A673 (cell line): Measurements from ENCODE around the gene HNRNPA1L2.

Experiments used
- CTCF ChIP-seq: fragments of 300-800, 200-600 bp; sonication (generic); conservative IDR thresholded peaks from 2 replicates; pipeline ENCODE4 v1.5.1; 2017; ENCODE audit warnings: low read depth, mild to moderate bottlenecking, antibody characterized with exemption, low read length, moderate library complexity, mixed read lengths
- EZH2 ChIP-seq: fragments of 200-600 bp; sonication (generic); IDR thresholded peaks from 2 replicates; pipeline ENCODE4 v1.6.1; 2017; ENCODE audit warnings: borderline replicate concordance, low read depth, mild to moderate bottlenecking, mixed read lengths, antibody characterized with exemption, low read length; ENCODE audit not compliant: poor library complexity, severe bottlenecking

- no peak for TF ChIP-seq CTCF
- TF ChIP-seq EZH2, result no peak
Observed at GRCh38 chr13:52644108-52644507, 1.9 kb downstream of the HNRNPA1L2 start.
